ENCODE measurements around the gene CCDC24. TPM values are rescaled to one million over a fixed set of nuclear protein-coding genes. Genes with fewer than 3 reads are reported as not detected.

Gene CCDC24
- total and polyA plus RNA-seq, 4 donors: 0.92 to 4.2 (median 2.3) TPM

DNA sequence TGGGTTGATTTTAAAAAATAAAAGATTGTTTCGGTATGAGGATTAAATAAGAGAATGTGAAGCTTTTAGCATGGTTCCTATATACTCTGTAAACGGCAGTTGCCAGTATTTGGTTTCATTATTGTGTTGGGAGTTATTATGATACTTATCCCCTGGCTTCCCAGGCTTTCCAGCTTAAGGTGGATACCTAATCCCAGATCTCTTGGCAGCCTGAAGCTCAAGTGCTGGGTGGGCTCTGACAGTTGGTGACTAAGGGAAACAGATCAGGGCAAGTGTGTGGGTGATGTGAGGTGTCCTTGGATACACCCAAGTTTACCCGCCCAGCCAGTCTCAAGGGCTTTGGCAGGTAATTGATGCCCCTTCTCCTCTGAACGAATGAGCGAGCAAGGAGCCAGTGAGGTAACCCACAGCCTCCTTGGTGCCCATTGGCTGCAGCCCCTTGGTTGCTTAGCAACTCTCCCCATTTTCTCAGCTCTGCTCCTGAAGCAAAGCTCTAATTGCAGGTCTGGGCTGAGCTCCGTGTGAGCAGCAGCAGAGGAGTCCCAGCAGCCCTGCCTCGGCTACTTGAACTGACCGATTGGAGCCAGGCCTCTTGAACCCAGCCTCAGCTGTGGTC lies 38.6 kb upstream of the CCDC24 start:
- Histone ChIP-seq H3K4me1 (ENCODE audit: control insufficient read depth in 4 of 4, insufficient read depth in 4 of 4, low read length in 3 of 4) (peaks cover 0 to 12% (median 9%) of the 10 kb centered on the region in 4 donors), H3K27ac (ENCODE audit: low read depth in 1 of 2, low read length in 2 of 2) (no peak overlapping the region), H3K9me3 (ENCODE audit: control insufficient read depth in 4 of 4, low read length in 3 of 4) (no peaks in the 10 kb centered on the region), H3K4me3 (ENCODE audit: low read depth in 1 of 3, low read length in 3 of 3) (no peak overlapping the region), H3K36me3 (ENCODE audit: control insufficient read depth in 4 of 4, insufficient read depth in 3 of 4, low read depth in 1 of 4, low read length in 3 of 4) (peaks cover 0 to 23% (median 4%) of the 10 kb centered on the region in 4 donors), H3K9ac (ENCODE audit: low read depth in 1 of 2, low read length in 2 of 2) (no peak overlapping the region), H3K27me3 (ENCODE audit: control insufficient read depth in 4 of 4, insufficient read depth in 4 of 4, low read length in 3 of 4) (no peaks in the 10 kb centered on the region)
- DNase-seq (ENCODE audit: low spot score): no peak
- WGBS: 92% methylated on average over 8 of the region's 8 CpGs
- no peak for TF ChIP-seq RXRA (IDR thresholded peaks at IDR 0.05)
- TF ChIP-seq HNF4G (IDR thresholded peaks at IDR 0.05): no peak
- no peak for TF ChIP-seq EGR1 (IDR thresholded peaks at IDR 0.05; ENCODE audit: low read depth in 2 of 2)
- TF ChIP-seq HNF4A (conservative IDR thresholded peaks at IDR 0.05): no peak

DNA sequence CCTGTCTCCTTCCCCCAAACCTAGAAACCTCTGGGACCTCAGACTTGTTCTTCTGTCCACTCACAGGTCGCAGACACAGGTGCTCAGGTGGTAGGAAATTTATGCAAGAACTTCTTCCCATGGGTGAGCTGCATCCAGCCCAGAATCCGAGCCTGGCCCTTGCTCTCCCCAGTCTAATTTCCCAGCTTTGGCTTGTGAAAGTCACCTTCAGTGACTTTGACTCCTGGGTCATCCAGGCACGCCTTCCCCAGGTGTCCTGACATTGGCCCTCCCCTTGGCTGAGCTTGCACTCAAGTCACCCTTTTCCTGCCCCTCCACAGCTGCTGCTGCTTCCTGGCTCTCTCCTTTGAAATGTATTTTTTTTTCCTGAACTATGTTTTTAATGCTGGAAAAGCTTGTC lies 38.0 kb upstream of the CCDC24 start:
- H3K9ac ChIP-seq (ENCODE audit: low read depth in 1 of 2, low read length in 2 of 2): no peak overlapping the region
- no peak for DNase-seq (ENCODE audit: low spot score)
- 92% methylated on average over 3 of the region's 3 CpGs for WGBS
- no peaks in the 10 kb centered on the region for H3K27me3 ChIP-seq (ENCODE audit: control insufficient read depth in 4 of 4, insufficient read depth in 4 of 4, low read length in 3 of 4)
- H3K27ac ChIP-seq (ENCODE audit: low read depth in 1 of 2, low read length in 2 of 2): no peak overlapping the region
- H3K4me1 ChIP-seq (ENCODE audit: control insufficient read depth in 4 of 4, insufficient read depth in 4 of 4, low read length in 3 of 4): peaks cover 0 to 7% (median 4%) of the 10 kb centered on the region in 4 donors
- H3K36me3 ChIP-seq (ENCODE audit: control insufficient read depth in 4 of 4, insufficient read depth in 3 of 4, low read depth in 1 of 4, low read length in 3 of 4): peaks cover 0 to 28% (median 6%) of the 10 kb centered on the region in 4 donors
- no peak overlapping the region for H3K4me3 ChIP-seq (ENCODE audit: low read depth in 1 of 3, low read length in 3 of 3)
- TF ChIP-seq, protein P1, sequence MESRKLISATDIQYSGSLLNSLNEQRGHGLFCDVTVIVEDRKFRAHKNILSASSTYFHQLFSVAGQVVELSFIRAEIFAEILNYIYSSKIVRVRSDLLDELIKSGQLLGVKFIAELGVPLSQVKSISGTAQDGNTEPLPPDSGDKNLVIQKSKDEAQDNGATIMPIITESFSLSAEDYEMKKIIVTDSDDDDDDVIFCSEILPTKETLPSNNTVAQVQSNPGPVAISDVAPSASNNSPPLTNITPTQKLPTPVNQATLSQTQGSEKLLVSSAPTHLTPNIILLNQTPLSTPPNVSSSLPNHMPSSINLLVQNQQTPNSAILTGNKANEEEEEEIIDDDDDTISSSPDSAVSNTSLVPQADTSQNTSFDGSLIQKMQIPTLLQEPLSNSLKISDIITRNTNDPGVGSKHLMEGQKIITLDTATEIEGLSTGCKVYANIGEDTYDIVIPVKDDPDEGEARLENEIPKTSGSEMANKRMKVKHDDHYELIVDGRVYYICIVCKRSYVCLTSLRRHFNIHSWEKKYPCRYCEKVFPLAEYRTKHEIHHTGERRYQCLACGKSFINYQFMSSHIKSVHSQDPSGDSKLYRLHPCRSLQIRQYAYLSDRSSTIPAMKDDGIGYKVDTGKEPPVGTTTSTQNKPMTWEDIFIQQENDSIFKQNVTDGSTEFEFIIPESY (IDR thresholded peaks at IDR 0.05): no peak
- TF ChIP-seq SP1 (IDR thresholded peaks at IDR 0.05): no peak
- no peak for TF ChIP-seq FOXA2 (IDR thresholded peaks at IDR 0.05)
- TF ChIP-seq EGR1 (IDR thresholded peaks at IDR 0.05; ENCODE audit: low read depth in 2 of 2): no peak
- TF ChIP-seq, protein P2, sequence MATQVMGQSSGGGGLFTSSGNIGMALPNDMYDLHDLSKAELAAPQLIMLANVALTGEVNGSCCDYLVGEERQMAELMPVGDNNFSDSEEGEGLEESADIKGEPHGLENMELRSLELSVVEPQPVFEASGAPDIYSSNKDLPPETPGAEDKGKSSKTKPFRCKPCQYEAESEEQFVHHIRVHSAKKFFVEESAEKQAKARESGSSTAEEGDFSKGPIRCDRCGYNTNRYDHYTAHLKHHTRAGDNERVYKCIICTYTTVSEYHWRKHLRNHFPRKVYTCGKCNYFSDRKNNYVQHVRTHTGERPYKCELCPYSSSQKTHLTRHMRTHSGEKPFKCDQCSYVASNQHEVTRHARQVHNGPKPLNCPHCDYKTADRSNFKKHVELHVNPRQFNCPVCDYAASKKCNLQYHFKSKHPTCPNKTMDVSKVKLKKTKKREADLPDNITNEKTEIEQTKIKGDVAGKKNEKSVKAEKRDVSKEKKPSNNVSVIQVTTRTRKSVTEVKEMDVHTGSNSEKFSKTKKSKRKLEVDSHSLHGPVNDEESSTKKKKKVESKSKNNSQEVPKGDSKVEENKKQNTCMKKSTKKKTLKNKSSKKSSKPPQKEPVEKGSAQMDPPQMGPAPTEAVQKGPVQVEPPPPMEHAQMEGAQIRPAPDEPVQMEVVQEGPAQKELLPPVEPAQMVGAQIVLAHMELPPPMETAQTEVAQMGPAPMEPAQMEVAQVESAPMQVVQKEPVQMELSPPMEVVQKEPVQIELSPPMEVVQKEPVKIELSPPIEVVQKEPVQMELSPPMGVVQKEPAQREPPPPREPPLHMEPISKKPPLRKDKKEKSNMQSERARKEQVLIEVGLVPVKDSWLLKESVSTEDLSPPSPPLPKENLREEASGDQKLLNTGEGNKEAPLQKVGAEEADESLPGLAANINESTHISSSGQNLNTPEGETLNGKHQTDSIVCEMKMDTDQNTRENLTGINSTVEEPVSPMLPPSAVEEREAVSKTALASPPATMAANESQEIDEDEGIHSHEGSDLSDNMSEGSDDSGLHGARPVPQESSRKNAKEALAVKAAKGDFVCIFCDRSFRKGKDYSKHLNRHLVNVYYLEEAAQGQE (IDR thresholded peaks at IDR 0.05): no peak
- no peak for TF ChIP-seq YY1 (IDR thresholded peaks at IDR 0.05)
- no peak for TF ChIP-seq RXRA (IDR thresholded peaks at IDR 0.05)
- TF ChIP-seq HNF4G (IDR thresholded peaks at IDR 0.05): no peak
- TF ChIP-seq, protein P3, sequence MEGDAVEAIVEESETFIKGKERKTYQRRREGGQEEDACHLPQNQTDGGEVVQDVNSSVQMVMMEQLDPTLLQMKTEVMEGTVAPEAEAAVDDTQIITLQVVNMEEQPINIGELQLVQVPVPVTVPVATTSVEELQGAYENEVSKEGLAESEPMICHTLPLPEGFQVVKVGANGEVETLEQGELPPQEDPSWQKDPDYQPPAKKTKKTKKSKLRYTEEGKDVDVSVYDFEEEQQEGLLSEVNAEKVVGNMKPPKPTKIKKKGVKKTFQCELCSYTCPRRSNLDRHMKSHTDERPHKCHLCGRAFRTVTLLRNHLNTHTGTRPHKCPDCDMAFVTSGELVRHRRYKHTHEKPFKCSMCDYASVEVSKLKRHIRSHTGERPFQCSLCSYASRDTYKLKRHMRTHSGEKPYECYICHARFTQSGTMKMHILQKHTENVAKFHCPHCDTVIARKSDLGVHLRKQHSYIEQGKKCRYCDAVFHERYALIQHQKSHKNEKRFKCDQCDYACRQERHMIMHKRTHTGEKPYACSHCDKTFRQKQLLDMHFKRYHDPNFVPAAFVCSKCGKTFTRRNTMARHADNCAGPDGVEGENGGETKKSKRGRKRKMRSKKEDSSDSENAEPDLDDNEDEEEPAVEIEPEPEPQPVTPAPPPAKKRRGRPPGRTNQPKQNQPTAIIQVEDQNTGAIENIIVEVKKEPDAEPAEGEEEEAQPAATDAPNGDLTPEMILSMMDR (IDR thresholded peaks at IDR 0.05; ENCODE audit: low read depth, low read length, missing input control): no peak
- no peak for TF ChIP-seq NR2F2 (IDR thresholded peaks at IDR 0.05)
- TF ChIP-seq HNF4A (conservative IDR thresholded peaks at IDR 0.05): no peak
- TF ChIP-seq, protein P4, sequence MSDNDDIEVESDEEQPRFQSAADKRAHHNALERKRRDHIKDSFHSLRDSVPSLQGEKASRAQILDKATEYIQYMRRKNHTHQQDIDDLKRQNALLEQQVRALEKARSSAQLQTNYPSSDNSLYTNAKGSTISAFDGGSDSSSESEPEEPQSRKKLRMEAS (IDR thresholded peaks at IDR 0.05): no peak
- TF ChIP-seq GABPA (IDR thresholded peaks at IDR 0.05 in 1 of 2, conservative IDR thresholded peaks at IDR 0.05 in 1 of 2): no peak
- no peaks in the 10 kb centered on the region for H3K9me3 ChIP-seq (ENCODE audit: control insufficient read depth in 4 of 4, low read length in 3 of 4)
